Gastroesophageal sphincter (tissue), 4 donors: ENCODE measurements around the gene PIP5K1B. TPM values are rescaled to one million over a fixed set of nuclear protein-coding genes. Genes with fewer than 3 reads are reported as not detected.

Source experiments
- ATAC-seq: fragments of 150-250 bp; one replicate; pipeline ENCODE4 v1.9.1; 2016; ENCODE audit warnings: mild to moderate bottlenecking, moderate library complexity
- H3K27ac ChIP-seq, 4 donors: fragments of 200-600 bp; sonication (generic) in 3 of 4; 1 replicate in 3 of 4; 2 replicates in 1 of 4; pipeline ENCODE4 v1.5.1; 2016 to 2019
- H3K27me3 ChIP-seq: fragments of 200-600 bp; sonication (generic); one replicate; pipeline ENCODE4 v1.5.1; 2019
- H3K36me3 ChIP-seq, 2 donors: fragments of 200-600 bp; sonication (generic); one replicate each; pipeline ENCODE4 v1.5.1; 2019; ENCODE audit warnings: control low read depth in 1 of 2
- H3K4me1 ChIP-seq, 3 donors: fragments of 200-600 bp; sonication (generic); 1 replicate in 2 of 3; 2 replicates in 1 of 3; pipeline ENCODE4 v1.5.1; 2016 to 2019; ENCODE audit warnings: control low read depth in 2 of 3
- H3K4me3 ChIP-seq, 2 donors: fragments of 200-600 bp; sonication (generic); one replicate each; pipeline ENCODE4 v1.5.1; 2019; ENCODE audit warnings: mild to moderate bottlenecking in 1 of 2, moderate library complexity in 1 of 2
- H3K9me3 ChIP-seq, 3 donors: fragments of 200-600 bp; sonication (generic); one replicate each; pipeline ENCODE4 v1.5.1; 2017 to 2019; ENCODE audit warnings: control low read depth in 2 of 3
- CTCF ChIP-seq, 4 experiments: fragments of 200-600 bp in 2 of 4; fragments of 450-650 bp in 2 of 4; sonication (generic) in 1 of 4; IDR thresholded peaks; one replicate each; pipeline ENCODE4 v1.5.1; 2017 to 2019; ENCODE audit warnings: antibody characterized with exemption in 4 of 4, mild to moderate bottlenecking in 2 of 4, moderate library complexity in 2 of 4
- EP300 ChIP-seq: sonication (generic); formaldehyde crosslinking; IDR thresholded peaks from one replicate; pipeline ENCODE4 v1.6.1; 2017; ENCODE audit warnings: antibody characterized with exemption, mild to moderate bottlenecking
- POLR2A ChIP-seq, 2 donors: fragments of 450-650 bp; IDR thresholded peaks; one replicate each; pipeline ENCODE4 v1.6.1; 2017; ENCODE audit warnings: antibody characterized with exemption in 2 of 2, mild to moderate bottlenecking in 2 of 2, moderate library complexity in 1 of 2
- POLR2AphosphoS5 ChIP-seq: sonication (generic); formaldehyde crosslinking; IDR thresholded peaks from one replicate; pipeline ENCODE4 v1.6.1; 2017; ENCODE audit warnings: antibody characterized with exemption
- WGBS, 2 donors: methylation state at CpG; one replicate each; pipeline ENCODE4 v1.1.5; 2018; ENCODE audit warnings: low coverage in 1 of 2; 5-methylcytosine and 5-hydroxymethylcytosine counted together
- total RNA-seq, 4 donors: library from RNA; depleted of rRNA; stranded (reverse); fragments of >200 nt; gene quantifications; one replicate each; pipeline ENCODE4 v1.1.0, GENCODE V29; 2016

PIP5K1B gene
- total RNA-seq, 4 donors from 2014 or later = 0.67 to 5.1 (median 1.2) TPM

GRCh38 chr9:68859347-68859746 is 154.3 kb downstream of the PIP5K1B start:
- Histone ChIP-seq H3K27ac (no peak overlapping the region), H3K9me3 (no peaks in the 10 kb centered on the region), H3K4me3 (no peak overlapping the region), H3K36me3 (no peaks in the 10 kb centered on the region), H3K4me1 (no peaks in the 10 kb centered on the region), H3K27me3 (no peaks in the 10 kb centered on the region)
- no peak for ATAC-seq
- TF ChIP-seq POLR2A (IDR thresholded peaks at IDR 0.05) (no peak), EP300 (no peak), POLR2AphosphoS5 (no peak), CTCF (IDR thresholded peaks at IDR 0.05) (no peak)
- 83% methylated on average over 3 of the region's 3 CpGs; no CpG with 5 or more reads in 1 of the 2 donors for WGBS, 2 donors

GRCh38 chr9:68860419-68860818 is 155.4 kb downstream of the PIP5K1B start:
- Histone ChIP-seq H3K36me3 (no peaks in the 10 kb centered on the region), H3K27me3 (no peaks in the 10 kb centered on the region), H3K27ac (no peak overlapping the region), H3K4me1 (no peaks in the 10 kb centered on the region), H3K4me3 (no peak overlapping the region), H3K9me3 (no peaks in the 10 kb centered on the region)
- 60 to 65% methylated on average over 2 to 4 of the region's 4 CpGs for WGBS, 2 donors
- TF ChIP-seq CTCF (IDR thresholded peaks at IDR 0.05) (no peak), EP300 (no peak), POLR2AphosphoS5 (no peak), POLR2A (IDR thresholded peaks at IDR 0.05) (no peak)
- no peak for ATAC-seq

DNA sequence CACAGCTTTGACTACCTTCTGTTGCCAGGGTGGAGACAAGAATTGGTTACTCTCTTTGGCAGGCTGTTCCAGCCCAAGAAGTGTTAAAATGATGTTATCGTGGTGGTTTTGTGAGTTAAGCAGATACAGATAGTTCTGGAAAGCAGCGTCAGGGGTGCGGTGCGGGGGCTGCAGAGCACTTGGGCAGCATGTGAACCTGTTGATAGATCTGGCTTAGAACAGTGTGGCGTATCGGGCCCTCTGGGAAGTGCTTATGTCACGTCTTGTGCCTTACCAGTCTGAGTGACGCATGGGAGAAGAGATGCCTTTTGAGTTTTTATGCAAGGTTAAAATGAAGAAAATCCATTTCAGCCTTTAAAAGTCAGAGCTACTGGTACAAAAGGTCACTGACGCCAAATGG is 156.4 kb downstream of the PIP5K1B start:
- H3K4me1 ChIP-seq = no peaks in the 10 kb centered on the region
- H3K9me3 ChIP-seq = no peaks in the 10 kb centered on the region
- TF ChIP-seq CTCF (IDR thresholded peaks at IDR 0.05) (no peak), EP300 (no peak), POLR2A (IDR thresholded peaks at IDR 0.05) (no peak), POLR2AphosphoS5 (no peak)
- H3K27ac ChIP-seq = no peak overlapping the region
- WGBS, 2 donors = 70 to 71% methylated on average over 6 to 9 of the region's 9 CpGs
- H3K27me3 ChIP-seq = no peaks in the 10 kb centered on the region
- no peak overlapping the region for H3K4me3 ChIP-seq
- no peak for ATAC-seq
- no peaks in the 10 kb centered on the region for H3K36me3 ChIP-seq

DNA sequence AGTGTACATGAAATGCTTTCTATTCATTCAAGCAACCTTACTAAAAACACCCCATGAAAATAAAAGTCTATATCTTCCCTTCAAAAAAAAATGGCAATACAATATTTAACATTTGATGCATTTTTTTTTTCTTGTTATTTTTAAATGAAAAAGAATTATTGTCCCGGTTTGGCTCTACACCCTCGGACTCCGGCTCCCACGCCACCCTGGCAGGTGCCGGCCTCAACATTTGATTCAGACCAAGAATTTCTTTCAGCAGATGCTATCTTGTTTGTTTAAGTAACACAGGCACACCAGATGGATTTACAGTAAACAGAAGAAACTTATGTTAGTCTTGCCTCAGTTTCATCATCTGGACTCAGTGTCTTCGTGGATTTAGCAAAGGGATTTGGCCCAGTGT is 162.0 kb downstream of the PIP5K1B start:
- no peak for ATAC-seq
- WGBS, 2 donors = 82 to 98% methylated on average over 6 of the region's 6 CpGs
- Histone ChIP-seq H3K9me3 (no peaks in the 10 kb centered on the region), H3K27ac (no peak overlapping the region), H3K36me3 (no peaks in the 10 kb centered on the region), H3K4me3 (no peak overlapping the region), H3K4me1 (peaks cover 0 to 2% (median 0%) of the 10 kb centered on the region in 3 donors), H3K27me3 (no peaks in the 10 kb centered on the region)
- no peak for TF ChIP-seq EP300
- no peak for TF ChIP-seq POLR2AphosphoS5
- TF ChIP-seq CTCF (IDR thresholded peaks at IDR 0.05) = no peak
- no peak for TF ChIP-seq POLR2A (IDR thresholded peaks at IDR 0.05)

DNA sequence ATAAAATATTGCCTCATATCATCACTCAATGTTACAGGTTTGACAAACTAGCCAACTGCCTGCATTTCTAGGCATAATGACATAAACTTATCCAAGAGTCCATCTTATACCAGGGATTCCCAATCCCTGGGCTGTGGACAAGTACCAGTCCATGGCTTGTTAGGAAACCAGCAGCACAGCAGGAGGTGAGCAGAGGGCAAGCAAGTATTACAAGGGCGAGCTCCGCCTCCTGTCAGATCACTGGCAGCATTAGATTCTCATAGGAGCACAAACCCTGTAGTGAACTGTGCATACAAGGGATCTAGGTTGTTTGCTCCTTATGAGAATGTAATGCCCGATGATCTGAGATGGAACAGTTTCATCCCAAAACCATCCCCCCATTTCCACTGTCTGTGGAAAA is 164.0 kb downstream of the PIP5K1B start:
- TF ChIP-seq CTCF (IDR thresholded peaks at IDR 0.05) (no peak), EP300 (no peak), POLR2A (IDR thresholded peaks at IDR 0.05) (no peak), POLR2AphosphoS5 (no peak)
- H3K4me3 ChIP-seq = no peak overlapping the region
- H3K27ac ChIP-seq = no peak overlapping the region
- ATAC-seq = no peak
- H3K36me3 ChIP-seq = no peaks in the 10 kb centered on the region
- WGBS, 2 donors = 93% methylated on average over 3 of the region's 3 CpGs; no CpG with 5 or more reads in 1 of the 2 donors
- no peaks in the 10 kb centered on the region for H3K27me3 ChIP-seq
- peaks cover 0 to 7% (median 0%) of the 10 kb centered on the region in 3 donors for H3K4me1 ChIP-seq
- H3K9me3 ChIP-seq = no peaks in the 10 kb centered on the region
